ENCODE measurements around the gene LYRM9.

GRCh38 chr17:27870345-27870744 is 22.8 kb downstream of the LYRM9 start:
- TF ChIP-seq CEBPB (tag; IDR thresholded peaks at IDR 0.05), result no peak
- no peak for TF ChIP-seq CTBP1 (IDR thresholded peaks at IDR 0.05; ENCODE audit: borderline replicate concordance)
- TF ChIP-seq ZNF24 (IDR thresholded peaks at IDR 0.05), result no peak
- TF ChIP-seq CTCF (IDR thresholded peaks at IDR 0.05 in 2 of 3, conservative IDR thresholded peaks at IDR 0.05 in 1 of 3; ENCODE audit: insufficient read depth in 2 of 3, low read depth in 1 of 3, low read length in 3 of 3), result no peak
- TF ChIP-seq EHMT2 (IDR thresholded peaks at IDR 0.05), result no peak
- TF ChIP-seq ZC3H11A (IDR thresholded peaks at IDR 0.05; ENCODE audit: low read depth, low read length), result no peak
- no peak for TF ChIP-seq BHLHE40 (IDR thresholded peaks at IDR 0.05; ENCODE audit: low read length)
- TF ChIP-seq NFRKB (IDR thresholded peaks at IDR 0.05; ENCODE audit: low read depth), result no peak
- no peak for TF ChIP-seq MEF2D (tag; conservative IDR thresholded peaks at IDR 0.05; ENCODE audit: low read depth)
- no peak for TF ChIP-seq CREB1 (IDR thresholded peaks at IDR 0.05)
- TF ChIP-seq CREB1 (CRISPR knock-in tag; IDR thresholded peaks at IDR 0.05), result no peak
- no peak for TF ChIP-seq TCF15 (CRISPR knock-in tag; IDR thresholded peaks at IDR 0.05)
- TF ChIP-seq EP300 (IDR thresholded peaks at IDR 0.05; ENCODE audit: low read length), result no peak
- TF ChIP-seq ZNF324 (CRISPR knock-in tag; IDR thresholded peaks at IDR 0.05), result no peak

Data from K562 (cell line).